H1 (cell line): ENCODE results near the gene OR6M1.

Experiments used
- ATF2 ChIP-seq: IDR thresholded peaks from 2 replicates; pipeline ENCODE4 v1.6.1; 2012; ENCODE audit warnings: low read length, inconsistent platforms
- CHD1 ChIP-seq: IDR thresholded peaks from 2 replicates; pipeline ENCODE4 v1.6.1; 2012; ENCODE audit warnings: low read depth, low read length, improper control_type of control experiment
- GTF2F1 ChIP-seq: IDR thresholded peaks from 2 replicates; pipeline ENCODE4 v1.6.1; 2012; ENCODE audit warnings: low read depth, low read length, improper control_type of control experiment, borderline replicate concordance
- HDAC2 ChIP-seq, 2 experiments: fragments of 300-600 bp in 1 of 2; sonication (generic) in 1 of 2; IDR thresholded peaks; 2 replicates each; pipeline ENCODE4 v1.6.1; 2011 to 2012; ENCODE audit warnings: low read depth in 2 of 2, low read length in 2 of 2, mild to moderate bottlenecking in 2 of 2, moderate library complexity in 2 of 2, borderline replicate concordance in 1 of 2, inconsistent platforms in 1 of 2
- MAFK ChIP-seq: IDR thresholded peaks from 2 replicates; pipeline ENCODE4 v1.6.1; 2012; ENCODE audit warnings: low read depth, mild to moderate bottlenecking, improper control_type of control experiment, low read length
- POLR2A ChIP-seq, 2 experiments: IDR thresholded peaks; 1 replicate in 1 of 2; 2 replicates in 1 of 2; pipeline ENCODE4 v1.6.1; 2011; ENCODE audit warnings: low read depth in 2 of 2, low read length in 2 of 2, mild to moderate bottlenecking in 2 of 2; ENCODE audit errors: control extremely low read depth in 1 of 2
- POLR2AphosphoS5 ChIP-seq: IDR thresholded peaks from 2 replicates; pipeline ENCODE4 v1.6.1; 2011; ENCODE audit warnings: low read depth, low read length
- RAD21 ChIP-seq, 2 experiments: IDR thresholded peaks in 1 of 2; conservative IDR thresholded peaks in 1 of 2; 2 replicates each; pipeline ENCODE4 v1.6.1; 2011; ENCODE audit warnings: low read depth in 2 of 2, low read length in 2 of 2, improper control_type of control experiment in 1 of 2, inconsistent platforms in 1 of 2, mild to moderate bottlenecking in 1 of 2, moderate library complexity in 1 of 2
- TF ChIP-seq, protein P1 (sequence below), 3 experiments: IDR thresholded peaks; 1 replicate in 2 of 3; 2 replicates in 1 of 3; pipeline versions ENCODE4 v1.5.1 to v1.6.1; 2011; ENCODE audit warnings: low read length in 3 of 3, mild to moderate bottlenecking in 3 of 3, inconsistent platforms in 2 of 3, low read depth in 1 of 3, moderate library complexity in 1 of 3; ENCODE audit not compliant: insufficient read depth in 1 of 3; ENCODE audit errors: control extremely low read depth in 1 of 3

DNA sequence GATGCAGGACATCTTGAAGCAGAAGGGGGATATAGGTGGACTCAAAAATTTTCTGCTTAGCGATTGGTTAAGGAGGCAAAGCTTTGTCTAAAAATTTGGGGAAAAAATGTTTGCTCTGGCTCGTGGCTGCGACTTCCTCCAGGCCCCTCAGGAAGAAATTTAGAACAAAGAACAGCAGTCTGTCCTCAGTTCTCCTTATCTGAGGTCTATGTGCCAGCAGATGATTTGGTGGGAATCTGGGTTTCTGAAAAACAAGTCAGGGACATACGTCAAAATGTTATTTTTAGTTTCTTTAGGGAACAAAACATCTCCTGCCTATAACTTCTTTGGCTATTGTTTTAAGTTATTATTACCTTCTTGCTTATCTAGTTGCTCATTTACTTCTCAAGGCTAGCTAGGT is 8.1 kb downstream of the OR6M1 start:
- TF ChIP-seq, protein P1, sequence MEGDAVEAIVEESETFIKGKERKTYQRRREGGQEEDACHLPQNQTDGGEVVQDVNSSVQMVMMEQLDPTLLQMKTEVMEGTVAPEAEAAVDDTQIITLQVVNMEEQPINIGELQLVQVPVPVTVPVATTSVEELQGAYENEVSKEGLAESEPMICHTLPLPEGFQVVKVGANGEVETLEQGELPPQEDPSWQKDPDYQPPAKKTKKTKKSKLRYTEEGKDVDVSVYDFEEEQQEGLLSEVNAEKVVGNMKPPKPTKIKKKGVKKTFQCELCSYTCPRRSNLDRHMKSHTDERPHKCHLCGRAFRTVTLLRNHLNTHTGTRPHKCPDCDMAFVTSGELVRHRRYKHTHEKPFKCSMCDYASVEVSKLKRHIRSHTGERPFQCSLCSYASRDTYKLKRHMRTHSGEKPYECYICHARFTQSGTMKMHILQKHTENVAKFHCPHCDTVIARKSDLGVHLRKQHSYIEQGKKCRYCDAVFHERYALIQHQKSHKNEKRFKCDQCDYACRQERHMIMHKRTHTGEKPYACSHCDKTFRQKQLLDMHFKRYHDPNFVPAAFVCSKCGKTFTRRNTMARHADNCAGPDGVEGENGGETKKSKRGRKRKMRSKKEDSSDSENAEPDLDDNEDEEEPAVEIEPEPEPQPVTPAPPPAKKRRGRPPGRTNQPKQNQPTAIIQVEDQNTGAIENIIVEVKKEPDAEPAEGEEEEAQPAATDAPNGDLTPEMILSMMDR (IDR thresholded peaks at IDR 0.05; ENCODE audit: control extremely low read depth in 1 of 3, insufficient read depth in 1 of 3, low read depth in 1 of 3, low read length in 3 of 3): no peak
- no peak for TF ChIP-seq POLR2A (IDR thresholded peaks at IDR 0.05; ENCODE audit: control extremely low read depth in 1 of 2, low read depth in 2 of 2, low read length in 2 of 2)
- no peak for TF ChIP-seq HDAC2 (IDR thresholded peaks at IDR 0.05; ENCODE audit: borderline replicate concordance in 1 of 2, low read depth in 2 of 2, low read length in 2 of 2)
- no peak for TF ChIP-seq ATF2
- no peak for TF ChIP-seq CHD1
- TF ChIP-seq MAFK: no peak
- TF ChIP-seq GTF2F1: no peak
- TF ChIP-seq POLR2AphosphoS5: no peak
- no peak for TF ChIP-seq RAD21 (IDR thresholded peaks at IDR 0.05 in 1 of 2, conservative IDR thresholded peaks at IDR 0.05 in 1 of 2; ENCODE audit: low read depth in 2 of 2, low read length in 2 of 2)
